Thymus (tissue), 14 donors: ENCODE measurements around the gene HNRNPH1. TPM values are rescaled to one million over a fixed set of nuclear protein-coding genes. Genes with fewer than 3 reads are reported as not detected.
"Not testable (repeated sequence)": the region's sequence is repeated elsewhere in the genome, so short reads cannot be mapped to it uniquely, and the experiment has no call there.

Experiments
- DNase-seq, 9 donors: peaks; one replicate each; pipeline ENCODE4 v3.0.0-alpha.2; 2013; ENCODE audit warnings: low spot score in 9 of 9, low read depth in 6 of 9, missing footprints in 1 of 9
- H3K27ac ChIP-seq, 2 donors: one replicate each; pipeline ENCODE4 v1.5.1; 2013; ENCODE audit warnings: control low read depth in 1 of 2, low read depth in 1 of 2, low read length in 1 of 2, mild to moderate bottlenecking in 1 of 2, moderate library complexity in 1 of 2
- H3K27me3 ChIP-seq, 2 donors: one replicate each; pipeline ENCODE4 v1.5.1; 2013; ENCODE audit warnings: low read length in 1 of 2; ENCODE audit not compliant: control insufficient read depth in 2 of 2, insufficient read depth in 1 of 2
- H3K36me3 ChIP-seq, 2 donors: one replicate each; pipeline ENCODE4 v1.5.1; 2013; ENCODE audit warnings: low read length in 1 of 2, mild to moderate bottlenecking in 1 of 2, moderate library complexity in 1 of 2; ENCODE audit not compliant: control insufficient read depth in 2 of 2, insufficient read depth in 2 of 2
- H3K4me1 ChIP-seq, 2 donors: one replicate each; pipeline ENCODE4 v1.5.1; 2013; ENCODE audit warnings: low read length in 2 of 2; ENCODE audit not compliant: control insufficient read depth in 2 of 2, insufficient read depth in 2 of 2
- H3K4me3 ChIP-seq, 2 donors: one replicate each; pipeline ENCODE4 v1.5.1; 2013; ENCODE audit warnings: low read length in 2 of 2, control low read depth in 1 of 2, mild to moderate bottlenecking in 1 of 2
- H3K9me3 ChIP-seq, 2 donors: one replicate each; pipeline ENCODE4 v1.5.1; 2013; ENCODE audit warnings: low read length in 1 of 2, mild to moderate bottlenecking in 1 of 2; ENCODE audit not compliant: control insufficient read depth in 2 of 2, insufficient read depth in 1 of 2
- WGBS: extraction: QIAGEN DNeasy Blood & Tissue Kit; methylation state at CpG from one replicate; pipeline ENCODE4 v1.1.7; 2013; 5-methylcytosine and 5-hydroxymethylcytosine counted together
- long read RNA-seq, 10 donors: transcript quantifications; one replicate each; lab custom pipeline, GENCODE V29; 2026
- polyA plus RNA-seq: library from polyadenylated mRNA; stranded (reverse); fragments of 200-250 nt; gene quantifications from one replicate; pipeline ENCODE4 v1.2.3, GENCODE V29; 2013
- total RNA-seq: library from RNA; stranded (reverse); fragments of 120-200 nt; gene quantifications from one replicate; pipeline ENCODE4 v1.2.4, GENCODE V29; 2013
- donor health status: healthy.

Gene HNRNPH1
- total RNA-seq (612 TPM), polyA plus RNA-seq (582 TPM)
- long read RNA-seq, donor 1, full-length matches to known transcripts, result 5 of 11 reads
- long read RNA-seq, donor 1, partial matches to known transcripts, result 6 of 11 reads
- long read RNA-seq, donor 1, other reads (novel, unspliced or antisense), result 0 of 11 reads
- long read RNA-seq, donor 2, result 0 reads
- long read RNA-seq, donor 3, full-length matches to known transcripts, result 89 of 227 reads
- long read RNA-seq, donor 3, partial matches to known transcripts, result 132 of 227 reads
- long read RNA-seq, donor 3, other reads (novel, unspliced or antisense), result 6 of 227 reads
- long read RNA-seq, donor 4, full-length matches to known transcripts, result 41 of 100 reads
- long read RNA-seq, donor 4, partial matches to known transcripts, result 59 of 100 reads
- long read RNA-seq, donor 4, other reads (novel, unspliced or antisense), result 0 of 100 reads
- long read RNA-seq, donor 5, full-length matches to known transcripts, result 83 of 251 reads
- long read RNA-seq, donor 5, partial matches to known transcripts, result 168 of 251 reads
- long read RNA-seq, donor 5, other reads (novel, unspliced or antisense), result 0 of 251 reads
- long read RNA-seq, donor 6, full-length matches to known transcripts, result 38 of 98 reads
- long read RNA-seq, donor 6, partial matches to known transcripts, result 50 of 98 reads
- long read RNA-seq, donor 6, other reads (novel, unspliced or antisense), result 10 of 98 reads
- long read RNA-seq, donor 7, full-length matches to known transcripts, result 26 of 97 reads
- long read RNA-seq, donor 7, partial matches to known transcripts, result 66 of 97 reads
- long read RNA-seq, donor 7, other reads (novel, unspliced or antisense), result 5 of 97 reads
- long read RNA-seq, donor 8, full-length matches to known transcripts, result 19 of 59 reads
- long read RNA-seq, donor 8, partial matches to known transcripts, result 40 of 59 reads
- long read RNA-seq, donor 8, other reads (novel, unspliced or antisense), result 0 of 59 reads
- long read RNA-seq, donor 9, full-length matches to known transcripts, result 37 of 89 reads
- long read RNA-seq, donor 9, partial matches to known transcripts, result 52 of 89 reads
- long read RNA-seq, donor 9, other reads (novel, unspliced or antisense), result 0 of 89 reads
- long read RNA-seq, donor 10, full-length matches to known transcripts, result 23 of 88 reads
- long read RNA-seq, donor 10, partial matches to known transcripts, result 65 of 88 reads
- long read RNA-seq, donor 10, other reads (novel, unspliced or antisense), result 0 of 88 reads

DNA sequence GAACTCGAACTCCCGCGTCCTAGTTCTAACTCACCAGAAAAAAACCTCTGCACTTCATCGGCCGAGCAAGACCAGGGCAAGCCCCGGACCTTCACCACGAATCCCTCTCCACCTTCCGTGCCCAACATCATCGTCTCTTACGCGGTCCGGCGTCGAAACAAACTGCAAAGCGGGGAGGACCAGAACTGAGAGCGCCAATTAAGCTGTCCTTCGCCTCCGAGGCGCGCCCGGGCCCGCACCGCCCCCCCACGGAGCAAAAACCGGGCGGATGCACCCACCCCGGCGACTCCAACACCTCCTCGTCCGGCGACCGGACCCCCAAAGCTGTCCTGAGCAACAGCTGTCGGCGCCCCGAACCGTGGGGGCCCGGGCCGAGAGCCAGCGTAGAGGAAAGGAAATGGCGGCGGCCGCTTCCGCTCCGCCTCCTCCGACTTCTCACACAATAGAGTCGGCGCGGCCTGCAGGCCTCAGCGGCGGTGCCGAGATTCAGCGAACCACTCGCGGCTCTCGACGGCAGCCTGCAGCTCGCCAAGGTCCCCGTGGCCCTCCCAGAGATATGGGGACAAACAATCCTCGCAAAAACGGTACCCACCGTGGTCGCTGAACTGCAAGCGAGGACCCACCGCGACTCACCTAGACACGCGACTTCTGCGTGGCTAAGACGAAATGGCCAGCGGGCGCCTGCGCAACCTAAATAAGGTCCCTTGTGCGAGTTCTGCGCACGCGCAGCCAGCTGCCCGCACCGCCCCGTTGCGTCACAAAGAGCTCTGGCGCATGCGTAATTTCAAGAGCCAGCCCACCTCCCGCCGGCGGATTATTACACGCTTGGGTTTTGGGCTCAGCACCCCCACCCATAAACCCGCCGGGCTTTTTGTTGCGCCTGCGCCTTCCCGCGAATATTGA, at the start of gene HNRNPH1:
TSS of gene HNRNPH1 (minus strand) at position 669 of the 903 bp plus-strand sequence. CDS start at position 131, 538 bp downstream.
- Histone ChIP-seq H3K4me3 (peak within 1 kb of the TSS; percentile 95 to 99), H3K9me3 (no peaks in the 10 kb centered on the region), H3K36me3 (peaks cover 11 to 39% of the 10 kb centered on the region in 2 donors), H3K4me1 (peaks cover 9 to 22% of the 10 kb centered on the region in 2 donors), H3K27me3 (no peaks in the 10 kb centered on the region), H3K27ac (peak within 1 kb of the TSS; percentile 100)
- peak; percentile 95 to 99 (median 98) for DNase-seq
- under 1% methylated on average over 92 of the region's 92 CpGs for WGBS

- WGBS, result 79% methylated on average over 7 of the region's 7 CpGs
- H3K4me3 ChIP-seq, result no peak overlapping the region
- peak in 6 of 9 donors; percentile 7 to 64 (median 32) for DNase-seq
- H3K36me3 ChIP-seq, result peaks cover 0 to 4% of the 10 kb centered on the region in 2 donors
- H3K9me3 ChIP-seq, result no peaks in the 10 kb centered on the region
- no peak overlapping the region for H3K27ac ChIP-seq
- no peaks in the 10 kb centered on the region for H3K4me1 ChIP-seq
- H3K27me3 ChIP-seq, result no peaks in the 10 kb centered on the region
These were observed 44.9 kb upstream of the HNRNPH1 start for GRCh38 chr5:179668391-179668790.

DNA sequence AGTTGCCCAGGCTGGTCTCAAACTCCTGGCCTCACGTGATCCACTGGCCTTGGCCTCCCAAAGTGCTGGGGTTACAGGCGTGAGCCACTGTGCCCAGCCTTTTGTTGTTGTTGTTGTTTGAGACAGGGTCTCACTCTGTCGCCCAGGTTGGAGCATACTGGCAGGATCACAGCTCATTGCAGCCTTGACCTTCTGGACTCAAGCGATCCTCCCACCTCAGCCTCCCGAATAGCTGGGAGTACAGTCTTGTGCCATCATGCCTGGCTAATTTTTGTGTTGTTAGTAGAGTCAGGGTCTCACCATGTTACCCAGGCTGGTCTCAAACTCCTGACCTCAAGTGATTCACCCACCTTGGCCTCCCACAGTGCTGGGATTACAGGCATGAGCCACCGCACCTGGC, 38.2 kb upstream of the HNRNPH1 start:
- not testable (repeated sequence) for H3K27ac ChIP-seq, H3K36me3 ChIP-seq, DNase-seq, H3K4me3 ChIP-seq, H3K9me3 ChIP-seq, H3K27me3 ChIP-seq, H3K4me1 ChIP-seq
- WGBS, result 98% methylated on average over 6 of the region's 6 CpGs

- H3K4me1 ChIP-seq, H3K9me3 ChIP-seq, H3K27me3 ChIP-seq, H3K36me3 ChIP-seq, H3K27ac ChIP-seq: not testable (repeated sequence)
- peak overlapping the region; percentile 20 to 31 for H3K4me3 ChIP-seq
- DNase-seq, result peak in 2 of 9 donors; percentile 6 to 34
- 23% methylated on average over 10 of the region's 29 CpGs for WGBS
These were observed 34.8 kb upstream of the HNRNPH1 start for GRCh38 chr5:179658179-179658856.

GRCh38 chr5:179657302-179658178, 34.1 kb upstream of the HNRNPH1 start:
- not testable (repeated sequence) for H3K27ac ChIP-seq, DNase-seq, H3K27me3 ChIP-seq, H3K36me3 ChIP-seq, H3K9me3 ChIP-seq, H3K4me1 ChIP-seq, H3K4me3 ChIP-seq
- WGBS, result 21% methylated on average over 11 of the region's 50 CpGs

- H3K36me3 ChIP-seq, H3K4me1 ChIP-seq, H3K4me3 ChIP-seq, H3K27me3 ChIP-seq, H3K9me3 ChIP-seq, H3K27ac ChIP-seq, DNase-seq: not testable (repeated sequence)
- WGBS, result 73% methylated on average over 2 of the region's 2 CpGs
These were observed 29.7 kb upstream of the HNRNPH1 start for GRCh38 chr5:179653135-179653534.

DNA sequence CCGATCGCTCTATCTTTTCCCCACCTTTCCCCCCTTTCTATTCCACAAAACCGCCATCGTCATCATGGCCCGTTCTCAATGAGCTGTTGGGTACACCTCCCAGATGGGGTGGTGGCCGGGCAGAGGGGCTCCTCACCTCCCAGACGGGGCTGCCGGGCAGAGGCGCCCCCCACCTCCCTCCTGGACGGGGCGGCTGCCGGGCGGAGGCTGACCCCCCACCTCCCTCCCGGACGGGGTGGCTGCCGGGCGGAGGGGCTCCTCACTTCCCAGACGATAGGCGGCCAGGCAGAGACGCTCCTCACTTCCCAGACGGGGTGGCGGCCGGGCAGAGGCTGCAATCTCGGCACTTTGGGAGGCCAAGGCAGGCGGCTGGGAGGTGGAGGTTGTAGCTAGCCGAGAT, 26.8 kb upstream of the HNRNPH1 start:
- H3K4me1 ChIP-seq, DNase-seq, H3K4me3 ChIP-seq, H3K9me3 ChIP-seq, H3K27ac ChIP-seq, H3K36me3 ChIP-seq, H3K27me3 ChIP-seq: not testable (repeated sequence)
- 97% methylated on average over 23 of the region's 26 CpGs for WGBS
